HG03039 (cell line): ENCODE data around the gene STC2.

ENCODE experiments used
- ATAC-seq: cut with Tn5 transposase; IDR thresholded peaks from one replicate; pipeline ENCODE4 v1.9.1; 2021; ENCODE audit warnings: mild to moderate bottlenecking, moderate library complexity; ENCODE audit not compliant: unreplicated experiment

The STC2 gene

GRCh38 chr5:173329491-173330337, 1.5 kb upstream of the STC2 start:
- ATAC-seq: peak; percentile 33

GRCh38 chr5:173328844-173329490, 753 bp upstream of the STC2 start:
- ATAC-seq: no peak

- ATAC-seq: no peak
Observed at GRCh38 chr5:173327084-173327947, 898 bp downstream of the STC2 start.

- ATAC-seq: no peak
Observed at GRCh38 chr5:173326501-173326960, 1.7 kb downstream of the STC2 start.

- no peak for ATAC-seq
Observed at GRCh38 chr5:173325091-173325698, 3.0 kb downstream of the STC2 start.

- ATAC-seq: no peak
Observed at GRCh38 chr5:173324115-173325001, 3.9 kb downstream of the STC2 start.

GRCh38 chr5:173323799-173324114, 4.5 kb downstream of the STC2 start:
- ATAC-seq: no peak

GRCh38 chr5:173323106-173323798, 5.0 kb downstream of the STC2 start:
- no peak for ATAC-seq

GRCh38 chr5:173321886-173322285, 6.3 kb downstream of the STC2 start:
- no peak for ATAC-seq

GRCh38 chr5:173320259-173320658, 8.0 kb downstream of the STC2 start:
- ATAC-seq: no peak

- no peak for ATAC-seq
Observed at GRCh38 chr5:173319646-173320045, 8.6 kb downstream of the STC2 start.

GRCh38 chr5:173318881-173319620, 9.2 kb downstream of the STC2 start:
- no peak for ATAC-seq

GRCh38 chr5:173318330-173318729, 9.9 kb downstream of the STC2 start:
- no peak for ATAC-seq

GRCh38 chr5:173317852-173318251, 10.4 kb downstream of the STC2 start:
- ATAC-seq: no peak

GRCh38 chr5:173317091-173317730, 11.0 kb downstream of the STC2 start:
- no peak for ATAC-seq

GRCh38 chr5:173316339-173317020, 11.7 kb downstream of the STC2 start:
- no peak for ATAC-seq

GRCh38 chr5:173315495-173316338, 12.5 kb downstream of the STC2 start:
- no peak for ATAC-seq
